Tibial nerve (tissue), 4 donors: ENCODE measurements around the gene ZFTA. TPM values are rescaled to one million over a fixed set of nuclear protein-coding genes. Genes with fewer than 3 reads are reported as not detected.

Experiments
- DNase-seq, 2 donors: peaks; one replicate each; pipeline ENCODE4 v3.0.0-alpha.2; 2019; ENCODE audit warnings: low spot score in 2 of 2
- H3K27ac ChIP-seq, 4 donors: fragments of 200-600 bp; sonication (generic) in 3 of 4; one replicate each; pipeline ENCODE4 v1.5.1; 2017 to 2019; ENCODE audit warnings: mild to moderate bottlenecking in 1 of 4
- H3K27me3 ChIP-seq, 2 donors: fragments of 200-600 bp; sonication (generic) in 1 of 2; one replicate each; pipeline versions ENCODE4 v1.5.1 to v1.6.0; 2017 to 2019
- H3K36me3 ChIP-seq, 3 donors: fragments of 200-600 bp; sonication (generic); one replicate each; pipeline ENCODE4 v1.5.1; 2018 to 2019
- H3K4me1 ChIP-seq, 4 donors: fragments of 200-600 bp; sonication (generic) in 3 of 4; one replicate each; pipeline ENCODE4 v1.5.1; 2017 to 2019
- H3K4me3 ChIP-seq, 4 donors: fragments of 200-600 bp; sonication (generic) in 3 of 4; one replicate each; pipeline ENCODE4 v1.5.1; 2017 to 2019; ENCODE audit warnings: mild to moderate bottlenecking in 1 of 4, moderate library complexity in 1 of 4
- H3K9me3 ChIP-seq, 4 donors: fragments of 200-600 bp; sonication (generic) in 3 of 4; one replicate each; pipeline ENCODE4 v1.5.1; 2017 to 2019
- EP300 ChIP-seq, 2 donors: sonication (generic); formaldehyde crosslinking; IDR thresholded peaks; one replicate each; pipeline ENCODE4 v1.6.1; 2017; ENCODE audit warnings: antibody characterized with exemption in 2 of 2, mild to moderate bottlenecking in 1 of 2
- POLR2A ChIP-seq, 2 donors: fragments of 450-650 bp; IDR thresholded peaks; one replicate each; pipeline ENCODE4 v1.6.1; 2017; ENCODE audit warnings: antibody characterized with exemption in 2 of 2, mild to moderate bottlenecking in 2 of 2, moderate library complexity in 2 of 2
- WGBS, 2 donors: methylation state at CpG; one replicate each; pipeline ENCODE4 v1.1.5; 2018; 5-methylcytosine and 5-hydroxymethylcytosine counted together
- total RNA-seq, 4 donors: library from RNA; depleted of rRNA; stranded (reverse); fragments of >200 nt; gene quantifications; one replicate each; pipeline ENCODE4 v1.1.0, GENCODE V29; 2016
- TF ChIP-seq, protein P1 (sequence below), 5 experiments: fragments of 200-600 bp in 3 of 5; fragments of 450-650 bp in 2 of 5; sonication (generic) in 3 of 5; IDR thresholded peaks; one replicate each; pipeline ENCODE4 v1.5.1; 2016 to 2019; ENCODE audit warnings: antibody characterized with exemption in 5 of 5, mild to moderate bottlenecking in 3 of 5, moderate library complexity in 2 of 5

Gene ZFTA
- total RNA-seq, 4 donors from 2014 or later, result 19.4 to 25.1 (median 23.8) TPM

DNA sequence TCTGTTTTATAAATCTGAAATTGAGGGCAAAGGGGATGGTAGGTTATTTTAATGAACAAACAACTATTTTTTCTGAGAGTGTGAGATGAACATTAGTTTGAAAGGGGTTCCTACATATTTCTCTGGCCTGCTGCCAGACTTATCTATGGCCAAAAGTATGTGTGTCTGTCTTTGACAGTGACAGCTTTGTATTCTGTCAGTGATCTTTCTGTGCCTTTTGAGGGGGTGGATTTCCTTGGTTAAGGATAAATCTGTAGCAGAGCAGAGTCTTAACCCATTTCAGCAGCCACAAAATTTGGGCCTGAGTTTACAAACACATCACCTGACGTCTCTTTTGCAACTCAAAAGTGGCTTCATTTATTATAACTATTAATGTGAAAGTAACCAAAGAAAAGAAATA is 30.9 kb downstream of the ZFTA start:
- Histone ChIP-seq H3K27ac (peak overlapping the region in 2 of 4 donors; percentile 28 to 39), H3K27me3 (no peaks in the 10 kb centered on the region), H3K4me1 (peaks cover 0 to 17% (median 0%) of the 10 kb centered on the region in 4 donors), H3K36me3 (no peaks in the 10 kb centered on the region), H3K9me3 (no peaks in the 10 kb centered on the region), H3K4me3 (no peak overlapping the region)
- whole genome bisulfite sequencing, 2 donors, result 38 to 50% methylated on average over 1 of the region's 1 CpG
- no peak for DNase-seq
- TF ChIP-seq, protein P1, sequence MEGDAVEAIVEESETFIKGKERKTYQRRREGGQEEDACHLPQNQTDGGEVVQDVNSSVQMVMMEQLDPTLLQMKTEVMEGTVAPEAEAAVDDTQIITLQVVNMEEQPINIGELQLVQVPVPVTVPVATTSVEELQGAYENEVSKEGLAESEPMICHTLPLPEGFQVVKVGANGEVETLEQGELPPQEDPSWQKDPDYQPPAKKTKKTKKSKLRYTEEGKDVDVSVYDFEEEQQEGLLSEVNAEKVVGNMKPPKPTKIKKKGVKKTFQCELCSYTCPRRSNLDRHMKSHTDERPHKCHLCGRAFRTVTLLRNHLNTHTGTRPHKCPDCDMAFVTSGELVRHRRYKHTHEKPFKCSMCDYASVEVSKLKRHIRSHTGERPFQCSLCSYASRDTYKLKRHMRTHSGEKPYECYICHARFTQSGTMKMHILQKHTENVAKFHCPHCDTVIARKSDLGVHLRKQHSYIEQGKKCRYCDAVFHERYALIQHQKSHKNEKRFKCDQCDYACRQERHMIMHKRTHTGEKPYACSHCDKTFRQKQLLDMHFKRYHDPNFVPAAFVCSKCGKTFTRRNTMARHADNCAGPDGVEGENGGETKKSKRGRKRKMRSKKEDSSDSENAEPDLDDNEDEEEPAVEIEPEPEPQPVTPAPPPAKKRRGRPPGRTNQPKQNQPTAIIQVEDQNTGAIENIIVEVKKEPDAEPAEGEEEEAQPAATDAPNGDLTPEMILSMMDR (IDR thresholded peaks at IDR 0.05), result no peak
- TF ChIP-seq POLR2A (IDR thresholded peaks at IDR 0.05), result no peak
- no peak for TF ChIP-seq EP300 (IDR thresholded peaks at IDR 0.05)

DNA sequence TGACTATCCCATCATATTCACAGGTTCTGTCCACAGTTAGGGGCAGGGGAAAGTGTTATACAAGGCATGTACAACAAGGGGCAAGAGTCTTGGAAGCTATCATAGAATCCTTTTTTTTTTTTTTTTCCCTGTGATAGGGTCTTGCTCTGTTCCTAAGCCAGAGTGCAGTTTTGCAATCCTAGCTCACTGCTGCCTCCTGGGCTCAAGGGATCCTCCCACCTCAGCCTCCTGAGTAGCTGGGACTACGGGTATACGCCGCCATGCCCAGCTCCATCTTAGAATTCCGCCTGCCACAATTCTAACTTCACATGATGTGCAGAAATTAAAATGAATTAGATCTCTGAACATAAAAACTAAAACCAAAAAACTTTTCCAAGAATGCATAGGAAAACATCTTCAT is 31.7 kb downstream of the ZFTA start:
- WGBS, 2 donors, result 93 to 99% methylated on average over 4 of the region's 4 CpGs
- no peak for DNase-seq
- Histone ChIP-seq H3K4me1 (peaks cover 0 to 17% (median 0%) of the 10 kb centered on the region in 4 donors), H3K27ac (no peak overlapping the region), H3K27me3 (no peaks in the 10 kb centered on the region), H3K9me3 (no peaks in the 10 kb centered on the region), H3K36me3 (no peaks in the 10 kb centered on the region), H3K4me3 (no peak overlapping the region)
- TF ChIP-seq POLR2A (IDR thresholded peaks at IDR 0.05) (no peak), EP300 (IDR thresholded peaks at IDR 0.05) (no peak)
- TF ChIP-seq, protein P1 (IDR thresholded peaks at IDR 0.05), result no peak

DNA sequence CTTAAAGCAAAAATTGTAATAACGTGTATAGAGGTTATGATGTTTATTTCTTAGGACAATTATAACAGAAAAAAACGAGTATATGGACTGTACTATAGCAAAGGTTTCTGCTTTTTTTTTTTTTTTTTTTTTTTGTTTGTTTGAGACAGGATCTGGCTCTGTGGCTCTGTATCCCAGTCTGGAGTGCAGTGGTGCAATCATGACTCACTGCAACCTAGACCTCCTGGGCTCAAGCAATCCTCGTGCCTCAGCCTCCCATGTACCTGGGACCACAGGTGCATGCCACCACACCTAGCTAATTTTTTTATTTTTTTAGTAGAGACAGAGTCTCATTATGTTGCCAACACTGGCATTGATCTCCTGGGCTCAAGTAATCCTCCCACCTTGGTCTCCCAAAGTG is 39.2 kb downstream of the ZFTA start:
- no peaks in the 10 kb centered on the region for H3K27me3 ChIP-seq
- TF ChIP-seq, protein P1 (IDR thresholded peaks at IDR 0.05), result no peak
- H3K4me1 ChIP-seq, result no peaks in the 10 kb centered on the region
- DNase-seq, result no peak
- no peak overlapping the region for H3K4me3 ChIP-seq
- no peaks in the 10 kb centered on the region for H3K9me3 ChIP-seq
- WGBS, 2 donors, result 91 to 94% methylated on average over 3 of the region's 3 CpGs
- no peaks in the 10 kb centered on the region for H3K36me3 ChIP-seq
- H3K27ac ChIP-seq, result no peak overlapping the region

DNA sequence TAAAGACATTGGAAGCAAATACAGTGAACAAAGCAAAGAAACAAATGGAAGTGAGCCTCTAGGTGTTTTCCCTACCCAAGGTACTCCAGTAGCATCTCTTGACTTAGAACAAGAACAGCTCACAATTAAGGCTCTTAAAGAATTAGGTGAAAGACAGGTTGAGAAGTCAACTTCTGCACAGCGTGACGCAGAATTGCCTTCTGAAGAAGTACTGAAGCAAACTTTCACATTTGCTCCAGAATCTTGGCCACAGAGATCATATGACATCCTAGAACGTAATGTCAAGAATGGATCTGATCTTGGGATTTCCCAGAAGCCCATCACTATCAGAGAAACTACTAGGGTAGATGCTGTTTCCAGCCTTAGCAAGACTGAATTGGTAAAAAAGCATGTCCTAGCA is 48.0 kb downstream of the ZFTA start:
- Histone ChIP-seq H3K4me3 (no peak overlapping the region), H3K27me3 (no peaks in the 10 kb centered on the region), H3K9me3 (no peaks in the 10 kb centered on the region), H3K27ac (no peak overlapping the region), H3K4me1 (no peaks in the 10 kb centered on the region), H3K36me3 (no peaks in the 10 kb centered on the region)
- DNase-seq, result no peak
- TF ChIP-seq, protein P1 (IDR thresholded peaks at IDR 0.05), result no peak
- no peak for TF ChIP-seq POLR2A (IDR thresholded peaks at IDR 0.05)
- no peak for TF ChIP-seq EP300 (IDR thresholded peaks at IDR 0.05)
- WGBS, 2 donors, result 89 to 94% methylated on average over 3 of the region's 3 CpGs

DNA sequence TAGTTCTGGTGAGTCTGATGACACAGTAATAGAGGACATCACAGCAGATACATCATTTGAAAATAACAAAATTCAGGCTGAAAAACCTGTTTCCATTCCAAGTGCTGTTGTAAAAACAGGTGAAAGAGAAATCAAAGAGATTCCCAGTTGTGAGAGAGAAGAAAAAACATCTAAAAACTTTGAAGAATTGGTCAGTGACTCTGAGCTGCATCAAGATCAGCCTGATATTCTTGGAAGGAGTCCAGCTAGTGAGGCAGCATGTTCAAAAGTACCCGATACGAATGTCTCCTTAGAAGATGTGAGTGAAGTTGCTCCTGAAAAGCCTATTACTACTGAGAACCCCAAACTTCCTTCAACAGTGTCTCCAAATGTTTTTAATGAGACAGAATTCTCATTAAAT is 48.6 kb downstream of the ZFTA start:
- TF ChIP-seq, protein P1 (IDR thresholded peaks at IDR 0.05), result no peak
- TF ChIP-seq EP300 (IDR thresholded peaks at IDR 0.05) (no peak), POLR2A (IDR thresholded peaks at IDR 0.05) (no peak)
- 55 to 60% methylated on average over 2 of the region's 2 CpGs for WGBS, 2 donors

More for the DNA sequence above, 48.6 kb downstream of the ZFTA start:
- no peaks in the 10 kb centered on the region for H3K27me3 ChIP-seq
- H3K36me3 ChIP-seq, result no peaks in the 10 kb centered on the region
- H3K9me3 ChIP-seq, result no peaks in the 10 kb centered on the region
- H3K27ac ChIP-seq, result no peak overlapping the region
- H3K4me3 ChIP-seq, result no peak overlapping the region
- DNase-seq, result no peak
- H3K4me1 ChIP-seq, result no peaks in the 10 kb centered on the region
